ENCODE results near the gene SLC25A5.
A peak's percentile ranks its signal among the peaks of the same experiment; 100 is the strongest.

Gene SLC25A5

DNA sequence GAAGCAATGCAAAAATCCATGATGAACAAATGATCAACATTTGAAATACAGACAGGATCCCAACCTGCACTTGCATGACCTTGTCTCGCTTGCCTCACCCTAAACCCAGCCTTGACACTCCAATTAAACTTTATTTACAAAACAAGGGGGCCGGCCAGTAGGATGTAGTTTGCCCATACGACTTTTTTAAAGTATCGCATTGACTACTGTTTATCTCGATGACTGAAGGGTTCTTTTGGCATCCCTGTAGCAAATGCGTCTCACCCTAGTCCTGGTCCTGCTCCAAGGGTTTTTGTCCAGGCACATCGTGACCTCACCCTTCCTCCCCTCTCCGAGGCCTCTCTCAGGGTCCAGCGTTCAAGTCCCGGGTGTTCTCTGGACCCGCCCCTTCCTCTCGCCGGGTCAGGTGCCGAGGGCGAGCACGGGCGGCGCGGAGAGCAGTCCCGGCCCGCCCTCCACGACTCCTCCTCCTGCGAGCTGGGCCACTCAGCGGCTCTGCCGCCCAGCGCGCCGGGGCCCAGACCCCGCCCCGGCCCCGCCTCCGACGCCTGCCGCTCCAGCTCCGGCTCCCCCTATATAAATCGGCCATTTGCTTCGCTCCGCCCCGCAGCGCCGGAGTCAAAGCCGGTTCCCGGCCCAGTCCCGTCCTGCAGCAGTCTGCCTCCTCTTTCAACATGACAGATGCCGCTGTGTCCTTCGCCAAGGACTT is at the start of gene SLC25A5:
Gene SLC25A5, plus strand, starts transcription at position 603 of the 709 bp plus-strand sequence. Its CDS starts 72 bp downstream, at position 675.
- no peak for TF ChIP-seq RARB (CRISPR knock-in tag; IDR thresholded peaks at IDR 0.05)
- no peak for TF ChIP-seq ARNTL (CRISPR knock-in tag; IDR thresholded peaks at IDR 0.05; ENCODE audit: borderline replicate concordance, low read depth)
- no peak for TF ChIP-seq TOX (CRISPR knock-in tag; IDR thresholded peaks at IDR 0.05; ENCODE audit: borderline replicate concordance)
- TF ChIP-seq BACH2 (CRISPR knock-in tag; IDR thresholded peaks at IDR 0.05; ENCODE audit: borderline replicate concordance): no peak
- no peak for TF ChIP-seq ZNF8 (CRISPR knock-in tag; IDR thresholded peaks at IDR 0.05)
- no peak for TF ChIP-seq CREB5 (CRISPR knock-in tag; IDR thresholded peaks at IDR 0.05; ENCODE audit: low read depth)
- no peak for TF ChIP-seq GLIS3 (CRISPR knock-in tag; IDR thresholded peaks at IDR 0.05)
- TF ChIP-seq ZC3H10 (CRISPR knock-in tag; IDR thresholded peaks at IDR 0.05): no peak
- no peak for TF ChIP-seq ZFP3 (CRISPR knock-in tag; IDR thresholded peaks at IDR 0.05)
- TF ChIP-seq, protein P1, sequence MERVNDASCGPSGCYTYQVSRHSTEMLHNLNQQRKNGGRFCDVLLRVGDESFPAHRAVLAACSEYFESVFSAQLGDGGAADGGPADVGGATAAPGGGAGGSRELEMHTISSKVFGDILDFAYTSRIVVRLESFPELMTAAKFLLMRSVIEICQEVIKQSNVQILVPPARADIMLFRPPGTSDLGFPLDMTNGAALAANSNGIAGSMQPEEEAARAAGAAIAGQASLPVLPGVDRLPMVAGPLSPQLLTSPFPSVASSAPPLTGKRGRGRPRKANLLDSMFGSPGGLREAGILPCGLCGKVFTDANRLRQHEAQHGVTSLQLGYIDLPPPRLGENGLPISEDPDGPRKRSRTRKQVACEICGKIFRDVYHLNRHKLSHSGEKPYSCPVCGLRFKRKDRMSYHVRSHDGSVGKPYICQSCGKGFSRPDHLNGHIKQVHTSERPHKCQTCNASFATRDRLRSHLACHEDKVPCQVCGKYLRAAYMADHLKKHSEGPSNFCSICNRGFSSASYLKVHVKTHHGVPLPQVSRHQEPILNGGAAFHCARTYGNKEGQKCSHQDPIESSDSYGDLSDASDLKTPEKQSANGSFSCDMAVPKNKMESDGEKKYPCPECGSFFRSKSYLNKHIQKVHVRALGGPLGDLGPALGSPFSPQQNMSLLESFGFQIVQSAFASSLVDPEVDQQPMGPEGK (CRISPR knock-in tag; IDR thresholded peaks at IDR 0.05; ENCODE audit: borderline replicate concordance): no peak
- peak; percentile 96 for ATAC-seq

GRCh38 chrX:119419146-119419545 is 49.1 kb upstream of the SLC25A5 start:
- no peak for TF ChIP-seq OSR1 (CRISPR knock-in tag; IDR thresholded peaks at IDR 0.05)
- no peak for TF ChIP-seq SNAI2 (CRISPR knock-in tag; IDR thresholded peaks at IDR 0.05)
- TF ChIP-seq GLIS3 (CRISPR knock-in tag; IDR thresholded peaks at IDR 0.05): no peak
- TF ChIP-seq TSHZ2 (CRISPR knock-in tag; IDR thresholded peaks at IDR 0.05): no peak
- TF ChIP-seq CSDC2 (CRISPR knock-in tag; IDR thresholded peaks at IDR 0.05): no peak
- TF ChIP-seq ZFP30 (CRISPR knock-in tag; IDR thresholded peaks at IDR 0.05): no peak
- no peak for ATAC-seq

- ATAC-seq: no peak
- TF ChIP-seq ARNTL (CRISPR knock-in tag; IDR thresholded peaks at IDR 0.05; ENCODE audit: borderline replicate concordance, low read depth): no peak
- no peak for TF ChIP-seq TOX (CRISPR knock-in tag; IDR thresholded peaks at IDR 0.05; ENCODE audit: borderline replicate concordance)
- TF ChIP-seq, protein P1 (CRISPR knock-in tag; IDR thresholded peaks at IDR 0.05; ENCODE audit: borderline replicate concordance): no peak
- no peak for TF ChIP-seq ZNF8 (CRISPR knock-in tag; IDR thresholded peaks at IDR 0.05)
- no peak for TF ChIP-seq CREB5 (CRISPR knock-in tag; IDR thresholded peaks at IDR 0.05; ENCODE audit: low read depth)
- TF ChIP-seq ZNF565 (CRISPR knock-in tag; conservative IDR thresholded peaks at IDR 0.05; ENCODE audit: low read depth): no peak
- TF ChIP-seq ISL1 (CRISPR knock-in tag; IDR thresholded peaks at IDR 0.05): no peak
- no peak for TF ChIP-seq OSR1 (CRISPR knock-in tag; IDR thresholded peaks at IDR 0.05)
- no peak for TF ChIP-seq ZC3H10 (CRISPR knock-in tag; IDR thresholded peaks at IDR 0.05)
- no peak for TF ChIP-seq RARB (CRISPR knock-in tag; IDR thresholded peaks at IDR 0.05)
- no peak for TF ChIP-seq ESRRG (CRISPR knock-in tag; IDR thresholded peaks at IDR 0.05)
- no peak for TF ChIP-seq ZFP3 (CRISPR knock-in tag; IDR thresholded peaks at IDR 0.05)
- no peak for TF ChIP-seq PPARA (CRISPR knock-in tag; IDR thresholded peaks at IDR 0.05; ENCODE audit: borderline replicate concordance)
- no peak for TF ChIP-seq BACH2 (CRISPR knock-in tag; IDR thresholded peaks at IDR 0.05; ENCODE audit: borderline replicate concordance)
- TF ChIP-seq, protein P2, sequence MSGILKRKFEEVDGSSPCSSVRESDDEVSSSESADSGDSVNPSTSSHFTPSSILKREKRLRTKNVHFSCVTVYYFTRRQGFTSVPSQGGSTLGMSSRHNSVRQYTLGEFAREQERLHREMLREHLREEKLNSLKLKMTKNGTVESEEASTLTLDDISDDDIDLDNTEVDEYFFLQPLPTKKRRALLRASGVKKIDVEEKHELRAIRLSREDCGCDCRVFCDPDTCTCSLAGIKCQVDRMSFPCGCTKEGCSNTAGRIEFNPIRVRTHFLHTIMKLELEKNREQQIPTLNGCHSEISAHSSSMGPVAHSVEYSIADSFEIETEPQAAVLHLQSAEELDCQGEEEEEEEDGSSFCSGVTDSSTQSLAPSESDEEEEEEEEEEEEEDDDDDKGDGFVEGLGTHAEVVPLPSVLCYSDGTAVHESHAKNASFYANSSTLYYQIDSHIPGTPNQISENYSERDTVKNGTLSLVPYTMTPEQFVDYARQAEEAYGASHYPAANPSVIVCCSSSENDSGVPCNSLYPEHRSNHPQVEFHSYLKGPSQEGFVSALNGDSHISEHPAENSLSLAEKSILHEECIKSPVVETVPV (CRISPR knock-in tag; IDR thresholded peaks at IDR 0.05): no peak
- TF ChIP-seq ZFP30 (CRISPR knock-in tag; IDR thresholded peaks at IDR 0.05): no peak
- no peak for TF ChIP-seq TCF4 (CRISPR knock-in tag; IDR thresholded peaks at IDR 0.05; ENCODE audit: borderline replicate concordance)
Observed at GRCh38 chrX:119419898-119420297, 48.3 kb upstream of the SLC25A5 start.

Data from SK-N-SH treated with all-trans-retinoic acid at 6 μM for 48 hours (cell line).